ENCODE data around the gene ZCCHC2.
A peak's percentile ranks its signal among the peaks of the same experiment; 100 is the strongest.

The ZCCHC2 gene

GRCh38 chr18:62602706-62603105, 79.9 kb downstream of the ZCCHC2 start:
- peak in 1 of 10 donors; percentile 67 for DNase-seq
- intact Hi-C loops (cut with DNase I): no loop called here

- DNase-seq: peak in 1 of 10 donors; percentile 65
- intact Hi-C loops (cut with DNase I): no loop called here
These were observed 80.4 kb downstream of the ZCCHC2 start for GRCh38 chr18:62603211-62603610.

GRCh38 chr18:62603979-62604378, 81.2 kb downstream of the ZCCHC2 start:
- no peak for DNase-seq
- intact Hi-C loops (cut with DNase I): no loop called here

GRCh38 chr18:62605685-62606084, 82.9 kb downstream of the ZCCHC2 start:
- peak in 1 of 10 donors; percentile 82 for DNase-seq
- intact Hi-C loops (cut with DNase I): no loop called here

DNA sequence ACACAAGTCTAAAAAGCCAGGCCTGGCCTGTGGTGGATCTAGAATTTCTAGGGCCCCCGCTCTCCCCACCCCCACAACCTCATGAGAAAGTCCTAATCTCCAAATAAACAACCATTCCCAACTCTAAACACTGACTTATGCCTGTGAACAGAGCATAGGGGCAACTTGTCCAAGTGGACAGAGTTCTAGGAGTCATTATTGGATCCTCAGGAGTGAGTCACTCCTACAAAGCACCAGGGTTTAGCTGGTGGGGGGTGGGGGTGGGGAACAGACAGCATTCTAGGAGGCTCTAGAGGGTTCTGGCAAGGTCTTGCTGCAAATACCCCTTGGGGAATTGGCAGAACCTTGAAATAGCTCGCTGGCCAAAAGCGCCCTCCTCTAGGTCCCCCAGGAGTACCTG, 83.3 kb downstream of the ZCCHC2 start:
- DNase-seq: no peak
- intact Hi-C loops (cut with DNase I): no loop called here

GRCh38 chr18:62607302-62607701, 84.5 kb downstream of the ZCCHC2 start:
- intact Hi-C loops (cut with DNase I): no loop called here
- DNase-seq: no peak

GRCh38 chr18:62607708-62608428, 85.0 kb downstream of the ZCCHC2 start:
- DNase-seq: no peak

DNA sequence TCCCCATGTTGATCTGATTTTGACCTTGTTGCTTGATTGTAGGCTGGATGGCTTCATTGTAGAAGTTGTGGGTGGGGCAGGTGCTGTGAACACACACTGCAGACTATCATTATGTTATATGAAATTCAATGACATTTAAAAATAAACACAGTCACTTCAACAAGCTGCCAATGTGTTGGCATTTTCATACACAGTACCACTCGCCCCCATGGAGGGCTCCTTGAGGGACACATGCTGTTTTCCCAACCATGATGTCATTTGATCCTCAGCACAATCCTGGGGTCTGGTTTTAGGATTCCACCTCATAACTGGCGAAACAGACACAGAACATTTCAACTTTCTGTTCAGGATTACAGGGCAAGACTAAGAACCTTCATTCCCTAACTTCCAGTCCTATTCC, 86.9 kb downstream of the ZCCHC2 start:
- intact Hi-C loops (cut with DNase I): no loop called here
- no peak for DNase-seq

More at GRCh38 chr18:62607708-62608428, 85.0 kb downstream of the ZCCHC2 start:
- intact Hi-C loops (cut with DNase I): no loop called here

DNA sequence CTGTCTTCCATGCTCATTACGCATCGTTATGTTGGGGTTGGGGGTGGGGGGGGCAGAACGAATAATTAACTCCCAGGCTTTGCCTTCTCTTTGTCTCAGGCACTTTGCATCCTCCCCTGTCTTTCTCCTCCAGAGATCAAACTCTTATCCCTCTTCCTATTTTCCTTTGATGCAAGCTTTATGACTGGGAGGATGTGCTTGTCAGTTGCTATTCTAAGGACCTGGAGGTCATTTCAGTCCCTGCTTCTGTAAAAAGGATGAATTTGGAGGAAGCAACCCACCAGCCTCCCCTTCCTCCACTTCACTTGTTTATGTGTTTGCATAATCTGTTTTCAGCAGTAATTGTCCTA, 87.5 kb downstream of the ZCCHC2 start:
- intact Hi-C loops (cut with DNase I): no loop called here
- no peak for DNase-seq

GRCh38 chr18:62610701-62611411, 88.0 kb downstream of the ZCCHC2 start:
- DNase-seq: peak in 4 of 10 donors; percentile 17 to 86 (median 52)
- intact Hi-C loops (cut with DNase I): no loop called here

DNA sequence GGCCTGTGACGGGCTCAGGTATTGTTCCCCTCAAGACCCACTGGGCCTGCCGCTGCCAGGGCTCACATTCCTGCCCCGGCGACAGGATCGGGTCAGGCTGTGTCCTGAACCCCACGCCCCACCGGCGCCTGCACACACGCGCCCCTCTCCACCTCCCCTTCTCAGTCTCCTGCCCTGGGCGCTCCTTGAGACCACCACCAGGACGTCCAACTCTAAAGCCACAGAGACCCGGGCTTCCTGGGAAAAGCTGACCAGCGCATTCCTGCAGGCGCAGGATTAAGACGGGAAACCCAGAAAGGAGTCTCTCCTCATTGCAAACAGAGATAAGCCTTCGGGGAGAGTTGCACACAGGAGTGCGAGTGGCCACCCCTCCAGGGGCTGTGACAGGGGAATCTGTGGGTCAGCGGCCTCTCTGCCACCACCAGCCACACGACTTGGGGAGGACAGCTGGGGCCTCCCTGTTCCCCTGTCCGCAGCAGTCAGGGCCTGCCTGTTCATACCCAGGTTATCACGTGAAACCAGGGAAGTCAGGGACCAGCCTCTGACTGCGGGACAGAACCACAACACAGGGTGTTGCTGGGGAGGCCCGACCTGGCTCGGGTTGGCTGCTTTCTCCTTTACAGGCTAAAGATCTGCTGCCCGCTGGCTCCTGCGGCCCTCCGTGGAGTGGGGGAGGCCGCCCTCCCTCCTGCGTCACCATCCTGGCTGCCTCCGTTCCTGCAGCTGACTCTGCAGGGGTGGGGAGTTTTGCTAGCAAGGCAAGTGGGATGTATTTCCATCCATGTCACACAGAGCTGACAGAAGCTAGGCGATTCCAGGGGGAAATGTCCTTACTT, 88.8 kb downstream of the ZCCHC2 start:
- intact Hi-C loops (cut with DNase I): no loop called here

GRCh38 chr18:62612289-62612645, 89.4 kb downstream of the ZCCHC2 start:
- intact Hi-C loops (cut with DNase I): no loop called here
- DNase-seq: no peak

More for the DNA sequence above, 88.8 kb downstream of the ZCCHC2 start:
- peak in 7 of 10 donors; percentile 42 to 91 (median 61) for DNase-seq

DNA sequence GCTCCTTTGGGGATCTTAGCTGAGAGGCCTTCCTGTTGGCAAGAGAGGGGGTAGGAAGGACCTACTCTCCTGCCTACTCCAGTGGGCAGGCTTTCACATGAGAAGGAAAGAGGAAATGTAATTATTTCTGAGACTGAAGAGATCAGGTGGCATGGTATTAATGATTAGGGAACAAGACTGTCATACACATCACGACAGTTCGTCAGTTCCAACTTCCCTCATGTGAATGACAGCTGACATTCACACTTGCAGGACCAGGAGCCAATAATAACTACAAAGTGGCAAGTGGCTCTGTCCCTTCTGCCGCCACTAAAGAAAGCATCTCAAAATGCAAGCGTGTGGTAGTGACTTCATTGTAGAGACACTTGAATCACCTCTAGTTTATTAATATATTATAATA, 90.0 kb downstream of the ZCCHC2 start:
- DNase-seq: no peak
- intact Hi-C loops (cut with DNase I): no loop called here

DNA sequence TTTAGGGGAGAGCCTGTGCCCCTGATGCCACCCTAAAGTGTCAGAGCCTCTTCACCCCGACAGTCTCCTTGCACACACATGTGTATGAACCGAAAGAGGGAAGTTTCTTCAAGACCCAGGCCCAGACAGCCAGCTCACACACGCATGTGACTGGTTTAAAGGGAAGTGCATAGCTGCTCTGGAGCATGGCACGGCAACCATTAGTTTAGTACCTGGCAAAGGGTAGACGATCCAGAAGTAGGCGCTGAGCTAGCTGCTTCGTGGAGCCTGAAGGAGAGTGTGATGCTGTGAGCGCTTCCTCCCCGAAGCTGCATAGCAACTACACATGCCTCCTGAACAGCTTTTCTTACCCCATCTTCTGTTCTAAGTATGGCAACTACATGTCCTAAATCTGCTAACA, 91.7 kb downstream of the ZCCHC2 start:
- intact Hi-C loops (cut with DNase I): no loop called here

DNA sequence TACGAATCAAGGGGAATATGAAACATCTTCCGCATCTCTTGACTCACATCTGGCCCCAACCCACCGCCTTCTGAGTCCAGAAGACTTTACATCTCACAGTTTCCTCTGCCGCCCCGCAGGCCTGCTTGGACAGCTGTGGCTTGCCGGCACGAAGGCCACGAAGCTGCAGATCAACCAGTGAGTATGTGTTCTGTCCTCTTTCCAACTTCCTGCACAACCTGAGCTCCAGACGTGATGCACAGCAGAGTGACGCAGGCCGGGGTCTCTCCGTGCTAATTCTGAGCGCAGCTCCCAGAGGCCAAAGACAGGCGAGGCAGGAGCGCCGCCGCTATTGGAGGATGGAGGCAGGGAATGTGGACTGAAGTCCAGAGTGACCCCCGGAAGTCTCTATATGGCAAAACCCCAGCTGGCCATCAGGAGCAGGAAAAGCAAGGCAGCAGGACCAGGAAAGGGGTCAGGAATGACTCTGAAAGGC, 93.5 kb downstream of the ZCCHC2 start:
- intact Hi-C loops (cut with DNase I): no loop called here
- no peak for DNase-seq

More for the DNA sequence above, 91.7 kb downstream of the ZCCHC2 start:
- DNase-seq: peak in 2 of 10 donors; percentile 41 to 83

DNA sequence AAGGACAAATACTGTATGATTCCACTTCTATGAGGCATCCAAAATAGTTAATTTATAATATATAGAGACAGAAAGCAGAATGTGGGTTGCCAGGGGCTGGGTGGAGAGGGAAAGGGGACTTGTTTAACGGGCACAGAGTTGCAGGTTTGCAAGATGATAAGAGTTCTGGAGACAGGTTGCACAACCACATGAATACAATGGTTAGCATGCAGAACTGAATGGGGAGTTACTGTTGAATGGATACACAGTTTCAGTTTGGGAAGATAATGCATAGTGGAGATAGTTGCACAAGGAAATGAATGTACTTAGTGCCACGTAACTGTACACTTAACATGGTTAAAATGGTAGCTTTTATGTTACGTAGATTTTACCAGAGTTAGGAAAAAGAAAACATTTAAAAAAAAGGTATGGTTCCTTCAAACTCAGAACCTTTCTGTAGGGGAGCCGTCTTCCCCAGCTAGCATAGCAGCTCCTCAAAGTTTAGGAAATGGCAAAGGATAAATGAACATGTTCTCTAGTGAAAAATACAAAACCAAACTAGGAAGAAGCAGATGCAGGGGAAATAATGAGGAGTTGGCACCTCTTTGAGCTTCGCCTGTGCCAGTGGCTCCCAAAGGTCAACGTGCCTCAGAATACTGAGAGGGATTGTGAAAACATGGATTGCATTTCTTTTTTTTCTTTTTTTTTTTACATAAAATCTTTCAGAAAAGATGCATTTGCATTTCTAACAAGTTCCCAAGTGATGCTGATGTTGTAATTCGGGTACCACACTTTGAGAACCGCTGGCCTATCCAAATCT, 95.2 kb downstream of the ZCCHC2 start:
- intact Hi-C loops (cut with DNase I): no loop called here

DNA sequence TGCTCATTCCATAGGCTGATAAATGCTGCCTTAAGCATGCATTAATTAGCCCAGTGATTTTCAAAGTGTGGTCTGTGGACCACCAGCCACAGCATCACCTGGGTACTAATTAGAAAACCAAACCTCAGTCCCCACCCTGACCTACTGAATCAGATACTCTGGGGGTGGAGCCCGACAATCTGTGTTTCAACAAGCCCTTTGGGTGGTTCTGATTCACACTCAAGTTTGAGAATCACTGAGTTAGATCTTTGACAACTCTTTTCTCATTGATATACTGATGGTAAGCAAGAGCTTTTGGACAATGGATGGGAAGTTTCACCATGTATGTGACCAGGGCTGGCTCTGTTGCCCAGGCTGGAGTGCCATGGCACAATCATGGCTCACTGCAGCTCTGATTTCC, 95.9 kb downstream of the ZCCHC2 start:
- intact Hi-C loops (cut with DNase I): no loop called here
- no peak for DNase-seq

More for the DNA sequence above, 95.2 kb downstream of the ZCCHC2 start:
- DNase-seq: no peak

- intact Hi-C loops (cut with DNase I): no loop called here
- peak in 1 of 10 donors; percentile 16 for DNase-seq
These were observed 98.7 kb downstream of the ZCCHC2 start for GRCh38 chr18:62621546-62621945.

DNA sequence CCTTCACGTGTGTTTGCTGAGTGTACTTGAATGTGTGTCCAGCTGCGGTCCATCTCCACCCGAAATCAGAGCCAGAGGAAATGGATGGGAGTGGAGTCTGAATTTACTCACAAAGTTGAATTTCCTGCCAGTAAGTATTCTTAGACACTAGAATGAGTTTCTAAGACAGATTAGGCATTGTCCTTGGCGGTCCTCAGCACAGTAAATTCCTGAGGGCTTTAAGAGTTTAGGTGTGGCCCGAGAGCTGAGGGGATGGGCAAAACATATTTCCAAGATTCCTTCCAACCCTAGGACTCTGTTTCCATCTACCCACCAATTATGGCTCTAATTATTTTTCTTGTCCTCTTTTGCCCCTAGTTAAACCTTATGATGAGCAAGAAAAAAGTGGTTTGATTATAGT, 102.2 kb downstream of the ZCCHC2 start:
- DNase-seq: no peak
- intact Hi-C loops (cut with DNase I): no loop called here
